NCI-H1436 (cell line): Measurements from ENCODE around the gene IBA57.

Experiments used
- DNase-seq: peaks from one replicate; lab custom pipeline; 2025; lab: John Stamatoyannopoulos, UW

IBA57 gene

GRCh38 chr1:228156941-228157728, 8.5 kb upstream of the IBA57 start:
- DNase-seq: no peak

DNA sequence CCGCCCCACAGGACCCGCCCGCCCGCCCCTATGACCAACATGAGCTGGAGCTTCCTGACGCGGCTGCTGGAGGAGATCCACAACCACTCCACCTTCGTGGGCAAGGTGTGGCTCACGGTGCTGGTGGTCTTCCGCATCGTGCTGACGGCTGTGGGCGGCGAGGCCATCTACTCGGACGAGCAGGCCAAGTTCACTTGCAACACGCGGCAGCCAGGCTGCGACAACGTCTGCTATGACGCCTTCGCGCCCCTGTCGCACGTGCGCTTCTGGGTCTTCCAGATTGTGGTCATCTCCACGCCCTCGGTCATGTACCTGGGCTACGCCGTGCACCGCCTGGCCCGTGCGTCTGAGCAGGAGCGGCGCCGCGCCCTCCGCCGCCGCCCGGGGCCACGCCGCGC, 7.9 kb upstream of the IBA57 start:
- DNase-seq: no peak

DNA sequence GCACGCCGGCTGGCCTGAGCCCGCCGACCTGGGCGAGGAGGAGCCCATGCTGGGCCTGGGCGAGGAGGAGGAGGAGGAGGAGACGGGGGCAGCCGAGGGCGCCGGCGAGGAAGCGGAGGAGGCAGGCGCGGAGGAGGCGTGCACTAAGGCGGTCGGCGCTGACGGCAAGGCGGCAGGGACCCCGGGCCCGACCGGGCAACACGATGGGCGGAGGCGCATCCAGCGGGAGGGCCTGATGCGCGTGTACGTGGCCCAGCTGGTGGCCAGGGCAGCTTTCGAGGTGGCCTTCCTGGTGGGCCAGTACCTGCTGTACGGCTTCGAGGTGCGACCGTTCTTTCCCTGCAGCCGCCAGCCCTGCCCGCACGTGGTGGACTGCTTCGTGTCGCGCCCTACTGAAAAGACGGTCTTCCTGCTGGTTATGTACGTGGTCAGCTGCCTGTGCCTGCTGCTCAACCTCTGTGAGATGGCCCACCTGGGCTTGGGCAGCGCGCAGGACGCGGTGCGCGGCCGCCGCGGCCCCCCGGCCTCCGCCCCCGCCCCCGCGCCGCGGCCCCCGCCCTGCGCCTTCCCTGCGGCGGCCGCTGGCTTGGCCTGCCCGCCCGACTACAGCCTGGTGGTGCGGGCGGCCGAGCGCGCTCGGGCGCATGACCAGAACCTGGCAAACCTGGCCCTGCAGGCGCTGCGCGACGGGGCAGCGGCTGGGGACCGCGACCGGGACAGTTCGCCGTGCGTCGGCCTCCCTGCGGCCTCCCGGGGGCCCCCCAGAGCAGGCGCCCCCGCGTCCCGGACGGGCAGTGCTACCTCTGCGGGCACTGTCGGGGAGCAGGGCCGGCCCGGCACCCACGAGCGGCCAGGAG, 7.2 kb upstream of the IBA57 start:
- no peak for DNase-seq

GRCh38 chr1:228159008-228159665, 6.5 kb upstream of the IBA57 start:
- no peak for DNase-seq

DNA sequence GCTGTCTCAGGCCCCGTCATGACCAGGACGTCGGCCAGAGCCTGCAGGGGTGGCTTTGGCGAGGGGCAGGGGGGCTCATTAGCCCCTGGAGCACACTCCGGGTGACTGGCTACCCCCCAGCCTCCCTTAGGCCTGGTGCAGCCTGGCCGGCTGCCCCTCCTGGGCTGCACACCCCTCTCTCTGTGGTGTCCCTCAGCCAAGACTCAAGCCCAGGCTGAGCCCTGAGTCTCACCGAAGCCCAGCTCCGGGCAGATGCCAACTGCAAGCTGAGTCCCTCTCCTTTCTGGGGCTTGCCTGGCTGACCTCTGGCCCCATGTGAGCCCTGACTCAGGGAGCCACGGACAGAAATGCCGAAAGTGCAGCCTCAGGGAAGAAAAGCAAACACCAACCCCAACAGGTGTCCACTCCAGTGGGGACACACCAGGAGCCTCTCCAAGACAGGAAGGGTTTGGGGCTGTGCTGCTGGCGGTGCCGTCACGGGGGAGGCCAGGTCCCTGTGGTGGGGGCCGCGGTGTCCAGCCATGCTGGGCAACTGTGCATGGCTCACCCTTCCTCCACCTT, 5.3 kb upstream of the IBA57 start:
- DNase-seq: no peak

DNA sequence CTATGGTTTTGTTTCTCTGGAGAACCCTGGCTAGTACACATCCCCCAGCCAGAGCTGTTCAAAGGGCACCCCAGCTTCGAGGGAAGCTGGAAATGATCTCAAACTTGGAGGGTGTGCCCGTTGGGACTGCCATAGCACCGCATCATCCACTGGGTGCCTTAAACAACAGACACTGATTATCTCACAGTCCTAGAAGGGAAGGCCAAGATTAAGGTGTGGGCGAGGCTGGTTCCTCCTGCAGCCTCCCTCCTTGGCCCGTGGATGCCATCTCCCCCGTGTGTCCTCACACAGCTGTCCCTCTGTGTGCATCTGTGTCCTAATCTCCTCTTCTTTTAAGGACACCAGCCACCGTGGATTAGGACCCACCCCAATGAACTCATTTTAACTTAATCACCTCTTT, 4.2 kb upstream of the IBA57 start:
- no peak for DNase-seq

DNA sequence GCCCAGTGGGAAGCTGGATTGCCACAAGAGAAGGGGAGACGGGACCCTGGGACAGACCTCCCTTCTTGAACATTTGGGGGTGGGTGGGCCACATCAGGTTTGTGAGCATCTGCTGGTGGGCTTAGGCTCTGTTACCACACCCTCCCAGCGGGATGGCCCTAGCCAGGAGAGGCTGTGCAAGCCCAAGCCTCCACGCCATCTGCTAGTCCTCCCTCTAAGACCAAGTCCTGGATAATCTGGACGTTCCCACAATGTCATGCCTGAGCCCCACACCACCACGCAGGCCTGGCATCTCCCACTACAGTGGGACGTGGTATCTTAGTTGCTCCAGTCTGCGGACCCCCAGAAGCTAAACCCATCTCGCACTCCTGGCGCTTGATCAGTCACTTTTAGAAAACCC, 3.7 kb upstream of the IBA57 start:
- DNase-seq: no peak

- DNase-seq: no peak
Measured at GRCh38 chr1:228162286-228163006, 3.2 kb upstream of the IBA57 start.

- no peak for DNase-seq
Measured at GRCh38 chr1:228163007-228163753, 2.4 kb upstream of the IBA57 start.

DNA sequence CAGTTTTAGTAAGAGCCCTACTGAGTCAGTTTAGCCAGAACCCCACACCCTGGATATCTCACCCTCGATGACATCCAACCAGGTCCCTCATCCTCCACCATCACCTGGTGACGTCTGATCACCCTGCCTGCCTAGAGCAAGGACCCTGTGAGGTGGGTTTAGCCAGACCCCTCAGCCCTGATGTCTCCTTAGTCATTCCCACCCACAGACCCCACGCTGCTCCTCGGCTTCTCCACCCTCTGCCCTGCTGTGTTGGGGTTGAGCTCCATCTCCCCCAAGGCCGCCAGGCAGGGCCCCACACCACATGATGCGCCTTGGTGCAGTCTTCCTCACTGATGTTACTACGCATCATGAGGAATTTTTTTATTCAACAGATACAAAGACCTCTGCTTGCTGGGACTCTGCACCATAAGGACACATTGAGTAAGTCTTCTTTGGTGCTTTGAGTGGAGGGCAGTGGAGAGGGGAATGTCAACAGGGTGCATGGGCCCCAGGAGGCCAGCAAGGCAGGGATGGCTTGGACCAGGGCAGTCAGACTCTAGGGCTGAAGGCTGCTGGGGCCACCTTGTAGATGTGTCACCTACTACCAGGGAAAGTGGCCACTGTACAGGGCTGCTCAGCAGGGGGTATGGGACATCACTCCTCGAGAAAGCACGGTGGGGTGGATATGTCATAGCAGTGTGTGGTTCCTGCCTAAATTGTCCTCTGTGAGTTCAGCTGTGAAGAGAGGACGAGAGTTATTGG, 1.7 kb upstream of the IBA57 start:
- no peak for DNase-seq

GRCh38 chr1:228164561-228165371, 838 bp upstream of the IBA57 start:
- no peak for DNase-seq

GRCh38 chr1:228166170-228166936, 749 bp downstream of the IBA57 start:
- DNase-seq: peak; percentile 35

DNA sequence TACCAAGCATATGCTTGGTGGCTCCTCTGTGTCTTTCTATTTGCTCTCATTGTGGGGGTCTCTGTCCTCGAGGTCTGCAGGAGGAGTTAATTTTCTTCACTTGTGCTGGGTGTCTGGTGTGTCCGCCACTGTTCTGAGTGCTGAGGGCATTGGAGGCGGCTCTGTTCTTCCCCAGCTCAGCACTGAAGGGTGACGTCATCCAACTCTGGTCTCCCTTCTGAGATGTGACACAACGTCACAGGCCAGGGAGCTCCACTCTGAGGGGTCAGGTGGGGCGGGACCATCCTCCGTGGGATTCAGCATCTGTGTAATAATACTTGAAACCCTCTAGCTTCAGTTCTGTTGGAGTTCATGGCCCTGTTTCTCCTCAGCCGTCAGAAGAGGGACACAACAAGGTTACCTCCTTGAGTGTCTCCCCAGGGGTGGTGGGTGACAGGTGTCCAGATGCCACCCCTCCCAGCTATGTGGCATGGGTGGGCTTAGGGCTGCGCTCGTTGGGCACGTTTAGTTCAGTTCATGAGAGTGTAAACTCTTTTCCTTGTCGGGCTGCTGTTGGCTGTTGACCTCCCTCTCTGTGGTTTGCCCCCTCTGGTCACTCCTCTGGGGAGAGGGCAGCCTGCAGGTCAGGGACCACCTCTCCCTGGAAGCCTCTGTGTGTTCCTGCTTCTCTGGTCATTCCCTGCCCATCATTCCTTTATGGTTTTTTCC, 3.1 kb downstream of the IBA57 start:
- DNase-seq: no peak

DNA sequence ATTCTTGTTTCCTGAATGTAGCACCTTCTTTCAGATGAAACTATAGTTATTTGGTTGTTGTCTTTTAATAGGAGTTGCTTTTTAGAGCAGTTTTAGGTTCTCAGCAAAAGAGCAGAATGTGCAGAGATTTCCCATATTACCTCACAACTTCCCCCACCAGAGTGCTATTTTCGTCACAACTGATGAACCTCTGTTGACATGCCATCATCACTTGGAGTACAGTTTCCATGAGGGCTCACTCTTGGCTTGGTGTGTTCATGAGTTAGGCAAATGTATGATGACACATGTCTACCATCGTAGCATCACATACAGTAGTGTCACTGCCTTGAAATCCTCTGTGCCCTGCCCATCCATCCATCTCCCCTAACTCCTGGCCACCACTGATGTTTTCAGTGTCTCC, 3.7 kb downstream of the IBA57 start:
- no peak for DNase-seq

- no peak for DNase-seq
Measured at GRCh38 chr1:228170666-228171065, 5.1 kb downstream of the IBA57 start.

DNA sequence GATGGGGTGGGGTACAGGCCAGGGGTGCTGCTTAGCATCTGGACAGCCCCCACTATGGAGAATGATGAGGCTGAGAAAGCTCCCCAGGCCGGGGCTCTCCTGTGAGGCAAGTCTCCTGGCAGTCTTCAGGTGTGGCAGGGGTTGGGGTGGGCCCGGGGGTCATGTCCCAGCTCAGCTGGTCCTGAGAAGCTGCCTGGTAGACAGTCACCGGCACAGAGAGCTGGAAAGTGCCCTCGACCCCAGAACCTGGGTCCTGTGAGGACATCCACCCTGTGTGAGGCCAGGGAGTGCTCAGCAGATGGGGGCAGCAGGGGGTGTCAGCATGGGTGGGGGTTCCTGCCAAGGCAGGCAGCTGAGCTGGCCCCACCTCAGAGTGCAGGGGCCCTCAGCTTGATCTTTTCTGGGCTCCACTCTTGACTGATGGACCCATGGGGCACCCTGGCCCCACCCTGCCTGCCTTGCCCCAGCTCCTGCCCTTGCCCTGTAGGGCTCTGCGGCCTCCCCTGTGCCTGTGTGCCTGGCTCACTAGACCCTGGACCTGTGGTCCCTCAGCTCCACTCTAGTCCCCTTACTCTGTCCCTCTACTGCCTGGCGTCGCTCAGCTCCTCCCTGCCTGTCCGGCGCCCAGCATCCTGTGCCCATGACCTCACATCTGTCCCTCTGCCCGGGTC, 5.8 kb downstream of the IBA57 start:
- DNase-seq: no peak
